ENCODE measurements around the gene ZBTB46. TPM values are rescaled to one million over a fixed set of nuclear protein-coding genes. Genes with fewer than 3 reads are reported as not detected.

Gene ZBTB46
- total RNA-seq, 1 donor from 2014 or later: 11.6 TPM

DNA sequence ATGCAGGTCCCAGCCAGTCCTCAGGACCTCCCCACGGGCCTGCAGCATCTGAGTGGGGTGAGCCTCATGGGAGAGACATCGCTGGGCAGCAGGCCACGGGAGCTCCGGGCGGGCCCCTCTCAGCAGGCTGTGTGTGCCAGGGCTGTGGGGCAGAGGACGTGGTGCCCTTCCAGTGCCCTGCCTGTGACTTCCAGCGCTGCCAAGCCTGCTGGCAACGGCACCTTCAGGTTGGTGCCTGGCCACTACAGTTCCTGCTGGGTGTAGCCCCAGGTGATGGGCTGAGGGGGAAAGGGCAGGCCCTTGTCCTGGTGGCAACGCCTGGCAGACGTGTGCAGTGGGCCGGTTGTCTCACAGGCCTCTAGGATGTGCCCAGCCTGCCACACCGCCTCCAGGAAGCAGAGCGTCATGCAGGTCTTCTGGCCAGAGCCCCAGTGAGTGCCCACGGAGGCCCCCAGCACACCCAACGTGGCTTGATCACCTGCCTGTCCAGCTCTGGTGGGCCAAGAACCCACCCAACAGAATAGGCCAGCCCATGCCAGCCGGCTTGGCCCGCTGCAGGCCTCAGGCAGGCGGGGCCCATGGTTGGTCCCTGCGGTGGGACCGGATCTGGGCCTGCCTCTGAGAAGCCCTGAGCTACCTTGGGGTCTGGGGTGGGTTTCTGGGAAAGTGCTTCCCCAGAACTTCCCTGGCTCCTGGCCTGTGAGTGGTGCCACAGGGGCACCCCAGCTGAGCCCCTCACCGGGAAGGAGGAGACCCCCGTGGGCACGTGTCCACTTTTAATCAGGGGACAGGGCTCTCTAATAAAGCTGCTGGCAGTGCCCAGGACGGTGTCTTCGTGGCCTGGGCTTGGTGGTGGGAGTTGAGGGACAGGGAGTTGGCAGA lies 135.4 kb downstream of the ZBTB46 start:
- DNase-seq (ENCODE audit: low spot score in 2 of 2, unreplicated experiment in 2 of 2): no peak
- TF ChIP-seq, protein P1, sequence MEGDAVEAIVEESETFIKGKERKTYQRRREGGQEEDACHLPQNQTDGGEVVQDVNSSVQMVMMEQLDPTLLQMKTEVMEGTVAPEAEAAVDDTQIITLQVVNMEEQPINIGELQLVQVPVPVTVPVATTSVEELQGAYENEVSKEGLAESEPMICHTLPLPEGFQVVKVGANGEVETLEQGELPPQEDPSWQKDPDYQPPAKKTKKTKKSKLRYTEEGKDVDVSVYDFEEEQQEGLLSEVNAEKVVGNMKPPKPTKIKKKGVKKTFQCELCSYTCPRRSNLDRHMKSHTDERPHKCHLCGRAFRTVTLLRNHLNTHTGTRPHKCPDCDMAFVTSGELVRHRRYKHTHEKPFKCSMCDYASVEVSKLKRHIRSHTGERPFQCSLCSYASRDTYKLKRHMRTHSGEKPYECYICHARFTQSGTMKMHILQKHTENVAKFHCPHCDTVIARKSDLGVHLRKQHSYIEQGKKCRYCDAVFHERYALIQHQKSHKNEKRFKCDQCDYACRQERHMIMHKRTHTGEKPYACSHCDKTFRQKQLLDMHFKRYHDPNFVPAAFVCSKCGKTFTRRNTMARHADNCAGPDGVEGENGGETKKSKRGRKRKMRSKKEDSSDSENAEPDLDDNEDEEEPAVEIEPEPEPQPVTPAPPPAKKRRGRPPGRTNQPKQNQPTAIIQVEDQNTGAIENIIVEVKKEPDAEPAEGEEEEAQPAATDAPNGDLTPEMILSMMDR (IDR thresholded peaks at IDR 0.05; ENCODE audit: unreplicated experiment): no peak
- no peak overlapping the region for H3K4me3 Mint-ChIP-seq
- no peak overlapping the region for H3K27ac Mint-ChIP-seq
- peaks cover 7% of the 10 kb centered on the region for H3K36me3 Mint-ChIP-seq
- no peaks in the 10 kb centered on the region for H3K9me3 Mint-ChIP-seq
- no peaks in the 10 kb centered on the region for H3K4me1 Mint-ChIP-seq
- no peaks in the 10 kb centered on the region for H3K27me3 Mint-ChIP-seq (ENCODE audit: low read depth)

GRCh38 chr20:63694584-63695423 lies 136.3 kb downstream of the ZBTB46 start:
- H3K9me3 Mint-ChIP-seq: no peaks in the 10 kb centered on the region

GRCh38 chr20:63693733-63694583 lies 137.1 kb downstream of the ZBTB46 start:
- TF ChIP-seq, protein P1 (IDR thresholded peaks at IDR 0.05; ENCODE audit: unreplicated experiment): no peak
- H3K4me3 Mint-ChIP-seq: no peak overlapping the region
- H3K27me3 Mint-ChIP-seq (ENCODE audit: low read depth): no peaks in the 10 kb centered on the region
- DNase-seq (ENCODE audit: low spot score in 2 of 2, unreplicated experiment in 2 of 2): no peak
- H3K4me1 Mint-ChIP-seq: no peaks in the 10 kb centered on the region
- H3K36me3 Mint-ChIP-seq: peaks cover 7% of the 10 kb centered on the region
- peak overlapping the region; percentile 16 for H3K27ac Mint-ChIP-seq
- no peaks in the 10 kb centered on the region for H3K9me3 Mint-ChIP-seq

More at GRCh38 chr20:63694584-63695423, 136.3 kb downstream of the ZBTB46 start:
- Mint-ChIP-seq H3K27ac (no peak overlapping the region), H3K36me3 (peaks cover 7% of the 10 kb centered on the region), H3K4me1 (no peaks in the 10 kb centered on the region), H3K27me3 (ENCODE audit: low read depth) (no peaks in the 10 kb centered on the region), H3K4me3 (no peak overlapping the region)
- TF ChIP-seq, protein P1 (IDR thresholded peaks at IDR 0.05; ENCODE audit: unreplicated experiment): no peak
- no peak for DNase-seq (ENCODE audit: low spot score in 2 of 2, unreplicated experiment in 2 of 2)

Other genes with a start within 250 kb of the ZBTB46 start
- gene GMEB2, start 204.2 kb downstream of the ZBTB46 start, total RNA-seq: 16.1 to 17.2 TPM (median 17.0 TPM) in 3 replicates
- 29.9 to 34.1 TPM (median 32.1 TPM) in 3 replicates for gene STMN3, start 177.8 kb downstream of the ZBTB46 start, total RNA-seq
- 38.7 to 45.2 TPM (median 42.2 TPM) in 3 replicates for gene RTEL1, start 173.0 kb downstream of the ZBTB46 start, total RNA-seq
- 1.6 TPM in 1 of 3 replicates, not detected in the others for gene TNFRSF6B, start 134.6 kb downstream of the ZBTB46 start, total RNA-seq
- gene ARFRP1, start 123.3 kb downstream of the ZBTB46 start, total RNA-seq: 45.3 to 47.2 TPM (median 46.1 TPM) in 3 replicates
- 31.3 to 36.6 TPM (median 34.6 TPM) in 3 replicates for gene ZGPAT, start 123.2 kb downstream of the ZBTB46 start, total RNA-seq
- gene LIME1, start 94.6 kb downstream of the ZBTB46 start, total RNA-seq: 13.8 to 18.4 TPM (median 16.5 TPM) in 3 replicates
- gene SLC2A4RG, start 91.5 kb downstream of the ZBTB46 start, total RNA-seq: 114 to 122 TPM (median 122 TPM) in 3 replicates
- gene ABHD16B, start 30.2 kb upstream of the ZBTB46 start, total RNA-seq: not detected in 3 replicates
- 73.1 to 77.3 TPM (median 73.8 TPM) in 3 replicates for gene TPD52L2, start 34.0 kb upstream of the ZBTB46 start, total RNA-seq
- 40.6 to 43.2 TPM (median 41.6 TPM) in 3 replicates for gene DNAJC5, start 63.9 kb upstream of the ZBTB46 start, total RNA-seq
- gene UCKL1, start 125.2 kb upstream of the ZBTB46 start, total RNA-seq: 56.8 to 60.0 TPM (median 58.0 TPM) in 3 replicates
- 60.0 to 62.0 TPM (median 61.0 TPM) in 3 replicates for gene ZNF512B, start 138.7 kb upstream of the ZBTB46 start, total RNA-seq
- 10.3 to 11.7 TPM (median 11.4 TPM) in 3 replicates for gene SAMD10, start 148.4 kb upstream of the ZBTB46 start, total RNA-seq
- gene PRPF6, start 149.9 kb upstream of the ZBTB46 start, total RNA-seq: 65.2 to 68.2 TPM (median 65.9 TPM) in 3 replicates
- gene C20orf204, start 204.9 kb upstream of the ZBTB46 start, total RNA-seq: 2.8 to 4.2 TPM (median 3.2 TPM) in 3 replicates
- gene SOX18, start 218.4 kb upstream of the ZBTB46 start, total RNA-seq: 0.23 to 0.34 TPM in 2 of 3 replicates, not detected in the other
- 77.9 to 81.3 TPM (median 81.2 TPM) in 3 replicates for gene TCEA2, start 231.9 kb upstream of the ZBTB46 start, total RNA-seq
- gene RGS19, start 248.3 kb upstream of the ZBTB46 start, total RNA-seq: 7.0 to 8.1 TPM (median 7.9 TPM) in 3 replicates
- 2.2 to 2.6 TPM (median 2.5 TPM) in 3 replicates for gene OPRL1, start 248.8 kb upstream of the ZBTB46 start, total RNA-seq

Data from mesothelial cell of epicardium (in vitro differentiated cells).